ENCODE data around the gene PDZD2. TPM values are rescaled to one million over a fixed set of nuclear protein-coding genes. Genes with fewer than 3 reads are reported as not detected.

PDZD2 gene
- total RNA-seq, 1 experiment from 2014 or later, result 2.2 TPM

DNA sequence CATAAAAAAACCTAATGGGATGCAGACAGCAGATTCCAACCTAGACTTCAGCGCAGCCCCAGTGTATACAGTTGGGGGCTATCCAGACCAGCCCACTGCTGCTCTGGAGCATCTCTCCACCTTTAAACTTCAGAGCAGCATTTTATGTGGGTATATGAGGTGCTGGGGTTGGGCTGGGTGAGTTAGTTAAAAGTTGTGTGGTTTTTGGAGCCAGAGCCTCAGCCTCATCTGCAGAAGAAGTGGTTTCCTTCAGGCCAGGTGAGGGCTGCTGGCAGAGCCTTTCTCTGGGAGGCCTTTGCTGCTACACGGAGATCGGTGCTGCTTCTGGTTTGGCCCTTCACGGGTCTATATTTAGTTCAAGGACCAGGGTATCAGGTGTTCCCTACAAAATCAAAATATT, 228.3 kb downstream of the PDZD2 start:
- no TSS peak for BruUV-seq (replicated peaks)
- H3K9me3 ChIP-seq (ENCODE audit: low read depth, low read length, poor library complexity, severe bottlenecking), result no peaks in the 10 kb centered on the region
- intact Hi-C loops (cut with micrococcal nuclease; ENCODE audit: unreplicated experiment), result no loop called here
- H3K27ac ChIP-seq (ENCODE audit: low read depth, low read length, poor library complexity, severe bottlenecking), result no peak overlapping the region
- ChIA-PET CTCF (no interaction called here), POLR2A (ENCODE audit: low non-redundant PET) (no interaction called here)
- no peak overlapping the region for H3K4me3 ChIP-seq (ENCODE audit: low read depth, low read length, poor library complexity, severe bottlenecking)
- no peaks in the 10 kb centered on the region for H3K4me1 ChIP-seq (ENCODE audit: insufficient read depth, low read length, poor library complexity, severe bottlenecking)
- TF ChIP-seq EZH2 (IDR thresholded peaks at IDR 0.05; ENCODE audit: borderline replicate concordance, low read depth, low read length, poor library complexity, severe bottlenecking), result no peak
- TF ChIP-seq, protein P1, sequence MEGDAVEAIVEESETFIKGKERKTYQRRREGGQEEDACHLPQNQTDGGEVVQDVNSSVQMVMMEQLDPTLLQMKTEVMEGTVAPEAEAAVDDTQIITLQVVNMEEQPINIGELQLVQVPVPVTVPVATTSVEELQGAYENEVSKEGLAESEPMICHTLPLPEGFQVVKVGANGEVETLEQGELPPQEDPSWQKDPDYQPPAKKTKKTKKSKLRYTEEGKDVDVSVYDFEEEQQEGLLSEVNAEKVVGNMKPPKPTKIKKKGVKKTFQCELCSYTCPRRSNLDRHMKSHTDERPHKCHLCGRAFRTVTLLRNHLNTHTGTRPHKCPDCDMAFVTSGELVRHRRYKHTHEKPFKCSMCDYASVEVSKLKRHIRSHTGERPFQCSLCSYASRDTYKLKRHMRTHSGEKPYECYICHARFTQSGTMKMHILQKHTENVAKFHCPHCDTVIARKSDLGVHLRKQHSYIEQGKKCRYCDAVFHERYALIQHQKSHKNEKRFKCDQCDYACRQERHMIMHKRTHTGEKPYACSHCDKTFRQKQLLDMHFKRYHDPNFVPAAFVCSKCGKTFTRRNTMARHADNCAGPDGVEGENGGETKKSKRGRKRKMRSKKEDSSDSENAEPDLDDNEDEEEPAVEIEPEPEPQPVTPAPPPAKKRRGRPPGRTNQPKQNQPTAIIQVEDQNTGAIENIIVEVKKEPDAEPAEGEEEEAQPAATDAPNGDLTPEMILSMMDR (conservative IDR thresholded peaks at IDR 0.05; ENCODE audit: low read depth, low read length), result no peak
- DNase-seq (ENCODE audit: low spot score), result no peak
- no peaks in the 10 kb centered on the region for H3K27me3 ChIP-seq (replicated peaks; ENCODE audit: insufficient read depth, low read depth, low read length, poor library complexity)
- no peaks in the 10 kb centered on the region for H3K36me3 ChIP-seq (ENCODE audit: insufficient read depth, low read length, poor library complexity, severe bottlenecking)

DNA sequence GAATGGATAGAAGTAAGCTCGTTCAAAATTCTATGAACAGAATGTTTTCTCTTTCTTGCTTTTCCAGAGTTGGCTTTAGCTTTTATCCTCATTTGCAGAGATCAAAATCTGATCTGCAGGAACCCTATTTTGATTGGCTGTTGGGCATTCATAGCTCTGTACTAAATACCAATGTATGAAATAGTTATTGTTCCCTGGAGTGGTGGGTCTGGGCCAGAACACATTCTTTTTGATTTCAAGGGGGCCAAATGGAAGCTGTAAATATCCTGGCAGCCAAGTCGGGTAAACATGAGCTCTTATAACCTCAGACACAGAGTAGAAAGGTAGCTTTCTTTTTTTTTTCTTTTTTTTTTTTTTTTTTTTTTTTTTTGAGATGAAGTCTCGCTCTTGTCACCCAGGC, 241.5 kb downstream of the PDZD2 start:
- intact Hi-C loops (cut with micrococcal nuclease; ENCODE audit: unreplicated experiment), result no loop called here
- TF ChIP-seq EZH2 (IDR thresholded peaks at IDR 0.05; ENCODE audit: borderline replicate concordance, low read depth, low read length, poor library complexity, severe bottlenecking), result no peak
- TF ChIP-seq, protein P1 (conservative IDR thresholded peaks at IDR 0.05; ENCODE audit: low read depth, low read length), result no peak
- ChIA-PET POLR2A (ENCODE audit: low non-redundant PET) (no interaction called here), CTCF (no interaction called here)
- no peaks in the 10 kb centered on the region for H3K27me3 ChIP-seq (replicated peaks; ENCODE audit: insufficient read depth, low read depth, low read length, poor library complexity)
- no peaks in the 10 kb centered on the region for H3K9me3 ChIP-seq (ENCODE audit: low read depth, low read length, poor library complexity, severe bottlenecking)
- H3K27ac ChIP-seq (ENCODE audit: low read depth, low read length, poor library complexity, severe bottlenecking), result no peak overlapping the region
- no peaks in the 10 kb centered on the region for H3K36me3 ChIP-seq (ENCODE audit: insufficient read depth, low read length, poor library complexity, severe bottlenecking)
- no TSS peak for BruUV-seq (replicated peaks)
- DNase-seq (ENCODE audit: low spot score), result no peak
- no peak overlapping the region for H3K4me3 ChIP-seq (ENCODE audit: low read depth, low read length, poor library complexity, severe bottlenecking)
- H3K4me1 ChIP-seq (ENCODE audit: insufficient read depth, low read length, poor library complexity, severe bottlenecking), result no peaks in the 10 kb centered on the region

DNA sequence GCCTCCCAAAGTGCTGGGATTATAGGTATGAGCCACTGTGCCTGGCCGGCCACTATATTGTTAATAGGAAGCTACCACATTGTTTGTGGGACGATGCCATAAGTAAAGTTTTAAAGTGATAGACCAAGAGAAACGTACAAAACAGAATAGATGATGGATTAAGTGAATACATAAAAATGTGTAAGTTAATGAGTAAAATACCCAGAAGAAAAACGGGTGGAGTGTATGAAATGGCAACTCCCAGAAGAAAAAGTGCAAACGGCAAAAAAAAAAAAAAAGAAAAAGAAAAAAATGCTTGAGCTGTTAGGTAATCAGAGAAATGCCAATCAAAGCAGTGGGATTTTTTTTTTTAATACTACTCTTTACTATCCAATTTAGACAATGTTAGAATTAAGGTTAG, 246.0 kb downstream of the PDZD2 start:
- no peaks in the 10 kb centered on the region for H3K27me3 ChIP-seq (replicated peaks; ENCODE audit: insufficient read depth, low read depth, low read length, poor library complexity)
- no TSS peak for BruUV-seq (replicated peaks)
- no peak overlapping the region for H3K4me3 ChIP-seq (ENCODE audit: low read depth, low read length, poor library complexity, severe bottlenecking)
- H3K9me3 ChIP-seq (ENCODE audit: low read depth, low read length, poor library complexity, severe bottlenecking), result no peaks in the 10 kb centered on the region
- ChIA-PET CTCF (no interaction called here), POLR2A (ENCODE audit: low non-redundant PET) (no interaction called here)
- intact Hi-C loops (cut with micrococcal nuclease; ENCODE audit: unreplicated experiment), result no loop called here
- DNase-seq (ENCODE audit: low spot score), result no peak
- H3K27ac ChIP-seq (ENCODE audit: low read depth, low read length, poor library complexity, severe bottlenecking), result no peak overlapping the region
- H3K36me3 ChIP-seq (ENCODE audit: insufficient read depth, low read length, poor library complexity, severe bottlenecking), result no peaks in the 10 kb centered on the region
- TF ChIP-seq, protein P1 (conservative IDR thresholded peaks at IDR 0.05; ENCODE audit: low read depth, low read length), result no peak
- no peak for TF ChIP-seq EZH2 (IDR thresholded peaks at IDR 0.05; ENCODE audit: borderline replicate concordance, low read depth, low read length, poor library complexity, severe bottlenecking)
- H3K4me1 ChIP-seq (ENCODE audit: insufficient read depth, low read length, poor library complexity, severe bottlenecking), result no peaks in the 10 kb centered on the region
